CD4-positive, alpha-beta T cell treated with Interleukin-15 for 1 hour (primary cell): ENCODE data around the gene SLC9A9.
"Not testable (repeated sequence)": the region's sequence is repeated elsewhere in the genome, so short reads cannot be mapped to it uniquely, and the experiment has no call there.

Source experiments
- DNase-seq: peaks from one replicate; pipeline ENCODE4 v3.0.0-alpha.2; 2020

SLC9A9 gene

GRCh38 chr3:143535994-143536784, 312.1 kb downstream of the SLC9A9 start:
- DNase-seq = no peak

GRCh38 chr3:143533391-143533790, 314.9 kb downstream of the SLC9A9 start:
- no peak for DNase-seq

- no peak for DNase-seq
Observed at GRCh38 chr3:143532091-143532490, 316.2 kb downstream of the SLC9A9 start.

GRCh38 chr3:143531101-143531500, 317.2 kb downstream of the SLC9A9 start:
- DNase-seq = no peak

GRCh38 chr3:143529798-143530197, 318.5 kb downstream of the SLC9A9 start:
- no peak for DNase-seq

GRCh38 chr3:143529018-143529478, 319.2 kb downstream of the SLC9A9 start:
- peak; percentile 76 for DNase-seq

- DNase-seq = no peak
Observed at GRCh38 chr3:143526011-143526545, 322.2 kb downstream of the SLC9A9 start.

GRCh38 chr3:143525408-143525807, 322.9 kb downstream of the SLC9A9 start:
- DNase-seq = no peak

GRCh38 chr3:143521803-143522202, 326.5 kb downstream of the SLC9A9 start:
- DNase-seq = no peak

- DNase-seq = not testable (repeated sequence)
Observed at GRCh38 chr3:143517131-143517530, 331.1 kb downstream of the SLC9A9 start.

GRCh38 chr3:143514874-143515273, 333.4 kb downstream of the SLC9A9 start:
- no peak for DNase-seq

GRCh38 chr3:143514109-143514508, 334.2 kb downstream of the SLC9A9 start:
- no peak for DNase-seq

- DNase-seq = no peak
Observed at GRCh38 chr3:143511174-143511879, 336.9 kb downstream of the SLC9A9 start.

GRCh38 chr3:143510601-143511000, 337.7 kb downstream of the SLC9A9 start:
- no peak for DNase-seq

GRCh38 chr3:143507735-143508580, 340.3 kb downstream of the SLC9A9 start:
- DNase-seq = no peak

GRCh38 chr3:143506190-143506589, 342.1 kb downstream of the SLC9A9 start:
- no peak for DNase-seq

GRCh38 chr3:143503325-143503885, 344.9 kb downstream of the SLC9A9 start:
- no peak for DNase-seq

GRCh38 chr3:143502081-143502480, 346.2 kb downstream of the SLC9A9 start:
- DNase-seq = no peak

GRCh38 chr3:143497382-143497781, 350.9 kb downstream of the SLC9A9 start:
- DNase-seq = no peak

GRCh38 chr3:143496191-143496590, 352.1 kb downstream of the SLC9A9 start:
- DNase-seq = no peak

- no peak for DNase-seq
Observed at GRCh38 chr3:143495527-143495926, 352.7 kb downstream of the SLC9A9 start.

GRCh38 chr3:143486611-143487010, 361.7 kb downstream of the SLC9A9 start:
- no peak for DNase-seq
